Measurements from ENCODE around the gene PIGL.
"Not testable (repeated sequence)": the region's sequence is repeated elsewhere in the genome, so short reads cannot be mapped to it uniquely, and the experiment has no call there.

The PIGL gene

DNA sequence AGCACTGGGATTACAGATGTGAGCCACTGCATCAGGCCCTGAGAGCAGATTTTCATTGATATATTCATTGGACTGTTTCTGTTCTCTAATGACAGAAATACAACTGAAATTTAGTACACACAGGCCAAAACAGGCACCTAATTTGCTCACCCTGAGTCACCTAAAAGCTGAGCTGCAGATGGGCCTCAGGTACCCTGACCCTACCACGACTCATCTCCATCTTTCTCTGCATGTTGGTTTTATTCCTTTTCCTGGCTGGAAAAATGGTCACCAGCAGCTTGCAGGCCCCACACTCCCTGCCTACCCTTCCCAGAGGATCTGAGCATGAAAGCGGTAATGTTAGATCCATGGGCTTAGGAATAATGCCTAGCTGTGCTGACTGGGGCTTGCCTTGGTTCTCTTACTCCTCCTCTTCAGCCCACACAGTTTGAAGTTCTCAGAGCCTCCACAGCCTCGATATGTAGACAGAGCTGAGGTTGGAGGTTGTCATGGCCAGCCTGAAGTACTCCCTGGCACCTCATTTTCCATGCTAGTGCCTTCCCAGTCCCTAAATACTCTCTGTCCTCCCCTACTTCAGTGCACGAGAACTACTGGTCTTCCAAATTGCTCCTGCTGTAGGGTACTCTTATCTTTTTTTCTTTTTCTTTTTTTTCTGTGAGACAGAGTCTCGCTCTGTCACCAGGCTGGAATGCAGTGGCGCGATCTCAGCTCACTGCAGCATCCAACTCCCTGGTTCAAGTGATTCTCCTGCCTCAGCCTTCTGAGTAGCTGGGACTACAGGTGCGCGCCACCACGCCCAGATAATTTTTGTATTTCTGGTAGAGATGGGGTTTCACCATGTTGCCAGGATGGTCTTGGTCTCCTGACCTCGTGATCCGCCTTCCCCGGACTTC lies 85.2 kb downstream of the PIGL start:
- Histone ChIP-seq H3K9ac (ENCODE audit: insufficient read length) (no peak overlapping the region), H3K36me3 (ENCODE audit: insufficient read depth, low read length) (no peaks in the 10 kb centered on the region; the same call in 1 of the 2 replicates), H3K9me3 (ENCODE audit: low read depth, low read length) (no peaks in the 10 kb centered on the region), H3K4me3 (no peak overlapping the region), H3K27ac (no peak overlapping the region)
- no peak for DNase-seq (ENCODE audit: low read depth, low spot score)
- TF ChIP-seq POLR2AphosphoS5 (IDR thresholded peaks at IDR 0.05; ENCODE audit: borderline replicate concordance, low read depth, low read length) (no peak), EZH2 (IDR thresholded peaks at IDR 0.05) (no peak), FOXP2 (optimal IDR thresholded peaks at IDR 0.05; ENCODE audit: control extremely low read depth, extremely low read length, insufficient read depth) (no peak)

GRCh38 chr17:16302856-16303255 lies 85.8 kb downstream of the PIGL start:
- H3K36me3 ChIP-seq (ENCODE audit: insufficient read depth, low read length): no peaks in the 10 kb centered on the region; the same call in 1 of the 2 replicates
- no peak for TF ChIP-seq POLR2AphosphoS5 (IDR thresholded peaks at IDR 0.05; ENCODE audit: borderline replicate concordance, low read depth, low read length)
- no peak for DNase-seq (ENCODE audit: low read depth, low spot score)
- H3K9ac ChIP-seq (ENCODE audit: insufficient read length): no peak overlapping the region
- H3K9me3 ChIP-seq (ENCODE audit: low read depth, low read length): no peaks in the 10 kb centered on the region
- no peak overlapping the region for H3K4me3 ChIP-seq
- H3K27ac ChIP-seq: no peak overlapping the region

GRCh38 chr17:16304830-16305229 lies 87.8 kb downstream of the PIGL start:
- DNase-seq (ENCODE audit: low read depth, low spot score): no peak
- TF ChIP-seq FOXP2 (optimal IDR thresholded peaks at IDR 0.05; ENCODE audit: control extremely low read depth, extremely low read length, insufficient read depth) (no peak), POLR2AphosphoS5 (IDR thresholded peaks at IDR 0.05; ENCODE audit: borderline replicate concordance, low read depth, low read length) (no peak), EZH2 (IDR thresholded peaks at IDR 0.05) (no peak)
- Histone ChIP-seq H3K36me3 (ENCODE audit: insufficient read depth, low read length) (no peaks in the 10 kb centered on the region; the same call in 1 of the 2 replicates), H3K9me3 (ENCODE audit: low read depth, low read length) (no peaks in the 10 kb centered on the region), H3K27ac (no peak overlapping the region), H3K4me3 (no peak overlapping the region), H3K9ac (ENCODE audit: insufficient read length) (no peak overlapping the region)

DNA sequence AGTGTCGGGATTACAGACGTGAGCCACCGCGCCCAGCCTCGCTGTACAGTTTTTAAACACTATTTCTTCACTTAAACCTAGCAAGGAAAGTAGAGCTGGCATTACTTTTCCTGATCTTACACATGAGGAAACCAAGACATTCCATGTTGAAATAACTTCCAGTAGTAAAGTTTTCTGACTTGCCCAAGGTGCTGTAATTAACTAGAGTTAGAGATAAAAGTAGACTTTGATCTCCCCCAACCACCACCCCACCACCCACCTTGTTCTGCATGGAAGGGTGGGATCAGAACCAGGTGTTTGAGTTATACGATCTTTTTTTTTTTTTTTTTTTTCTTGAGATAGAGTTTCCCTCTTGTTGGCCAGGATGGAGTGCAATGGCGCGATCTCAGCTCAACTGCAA lies 89.2 kb downstream of the PIGL start:
- no peak for TF ChIP-seq POLR2AphosphoS5 (IDR thresholded peaks at IDR 0.05; ENCODE audit: borderline replicate concordance, low read depth, low read length)
- TF ChIP-seq FOXP2 (optimal IDR thresholded peaks at IDR 0.05; ENCODE audit: control extremely low read depth, extremely low read length, insufficient read depth): no peak
- no peak for TF ChIP-seq EZH2 (IDR thresholded peaks at IDR 0.05)
- H3K4me3 ChIP-seq: no peak overlapping the region
- DNase-seq (ENCODE audit: low read depth, low spot score): no peak

DNA sequence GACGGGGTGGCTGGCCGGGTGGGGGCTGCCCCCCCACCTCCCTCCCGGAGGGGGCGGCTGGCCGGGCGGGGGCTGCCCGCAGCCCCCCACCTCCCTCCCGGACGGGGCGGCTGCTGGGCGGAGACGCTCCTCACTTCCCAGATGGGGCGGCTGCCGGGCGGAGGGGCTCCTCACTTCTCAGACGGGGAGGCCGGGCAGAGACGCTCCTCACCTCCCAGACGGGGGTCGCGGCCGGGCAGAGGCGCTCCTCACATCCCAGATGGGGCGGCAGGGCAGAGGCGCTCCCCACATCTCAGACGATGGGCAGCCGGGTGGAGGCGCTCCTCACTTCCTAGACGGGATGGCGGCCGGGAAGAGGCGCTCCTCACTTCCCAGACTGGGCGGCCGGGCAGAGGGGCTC lies 95.1 kb downstream of the PIGL start:
- DNase-seq (ENCODE audit: low read depth, low spot score); H3K36me3 ChIP-seq (ENCODE audit: insufficient read depth, low read length); H3K4me3 ChIP-seq; H3K27ac ChIP-seq; H3K9me3 ChIP-seq (ENCODE audit: low read depth, low read length); H3K9ac ChIP-seq (ENCODE audit: insufficient read length): not testable (repeated sequence)

More for the DNA sequence above, 89.2 kb downstream of the PIGL start:
- no peak overlapping the region for H3K9ac ChIP-seq (ENCODE audit: insufficient read length)
- H3K36me3 ChIP-seq (ENCODE audit: insufficient read depth, low read length): no peaks in the 10 kb centered on the region; the same call in 1 of the 2 replicates
- no peak overlapping the region for H3K27ac ChIP-seq
- H3K9me3 ChIP-seq (ENCODE audit: low read depth, low read length): no peaks in the 10 kb centered on the region

DNA sequence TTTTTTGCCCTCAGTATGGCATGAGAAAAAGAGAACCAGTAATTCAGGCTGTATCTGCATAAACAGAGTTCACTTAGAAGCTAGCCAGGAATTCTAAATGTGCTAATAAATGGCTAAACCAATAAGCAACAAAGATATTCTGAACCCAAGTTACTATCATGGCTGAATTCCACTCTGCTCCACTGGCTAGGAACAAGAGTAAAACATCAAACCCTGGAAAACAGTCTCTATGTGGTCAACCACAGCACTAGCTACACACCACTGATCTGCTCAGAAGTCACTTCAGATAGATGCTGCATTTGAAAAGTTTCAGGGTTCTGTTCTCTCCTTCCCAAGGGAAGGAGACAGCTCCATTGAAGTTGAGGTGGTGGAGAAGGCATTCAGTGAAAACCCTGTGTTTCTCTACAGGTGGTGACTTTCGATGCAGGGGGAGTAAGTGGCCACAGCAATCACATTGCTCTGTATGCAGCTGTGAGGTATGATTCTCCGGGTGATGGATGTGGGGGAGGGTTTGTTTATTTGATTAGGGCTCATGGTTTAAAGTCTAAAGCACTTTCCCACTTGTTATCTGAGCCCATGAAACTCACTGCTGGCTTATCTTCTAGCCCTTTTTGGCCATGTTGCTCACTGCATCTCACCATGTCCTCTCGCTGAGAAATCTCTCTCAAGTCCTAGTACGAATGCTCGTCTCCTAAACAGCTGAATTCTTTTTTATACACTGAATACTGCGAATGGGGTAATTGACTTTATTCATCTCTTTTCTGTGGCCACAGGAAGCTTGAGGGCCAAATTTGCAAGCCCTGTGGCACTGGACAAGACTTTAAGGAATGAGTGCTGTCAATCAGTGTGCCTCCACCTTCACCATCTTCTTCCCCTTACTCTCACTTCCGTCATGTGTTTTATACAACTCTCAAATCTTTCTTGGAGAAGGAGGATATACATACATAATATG lies 96.4 kb downstream of the PIGL start:
- H3K9me3 ChIP-seq (ENCODE audit: low read depth, low read length): no peaks in the 10 kb centered on the region
- TF ChIP-seq FOXP2 (optimal IDR thresholded peaks at IDR 0.05; ENCODE audit: control extremely low read depth, extremely low read length, insufficient read depth): no peak
- no peak for TF ChIP-seq EZH2 (IDR thresholded peaks at IDR 0.05)
- no peak for TF ChIP-seq POLR2AphosphoS5 (IDR thresholded peaks at IDR 0.05; ENCODE audit: borderline replicate concordance, low read depth, low read length)
- H3K9ac ChIP-seq (ENCODE audit: insufficient read length): no peak overlapping the region
- H3K36me3 ChIP-seq (ENCODE audit: insufficient read depth, low read length): no peaks in the 10 kb centered on the region
- no peak for DNase-seq (ENCODE audit: low read depth, low spot score)
- H3K4me3 ChIP-seq: no peak overlapping the region
- H3K27ac ChIP-seq: no peak overlapping the region

DNA sequence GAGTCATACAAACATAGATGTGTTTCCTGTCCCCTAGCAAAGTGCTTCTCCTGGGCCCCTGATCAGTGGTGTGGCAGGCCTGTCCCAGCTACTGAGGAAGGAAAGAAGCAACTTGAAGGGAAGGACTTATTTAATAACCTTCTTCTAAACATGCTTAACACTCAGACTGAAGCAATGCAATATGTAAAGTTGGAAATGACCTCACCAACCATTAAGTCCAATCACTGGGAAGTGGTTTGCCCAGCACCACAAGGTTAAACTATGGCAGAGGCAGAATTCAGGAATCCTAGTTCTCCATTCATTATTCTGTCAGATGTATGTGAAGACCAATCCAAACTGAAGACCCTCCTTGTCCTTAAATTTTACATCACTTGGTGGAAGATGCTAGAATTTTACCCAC lies 97.2 kb downstream of the PIGL start:
- H3K9me3 ChIP-seq (ENCODE audit: low read depth, low read length): no peaks in the 10 kb centered on the region
- H3K9ac ChIP-seq (ENCODE audit: insufficient read length): no peak overlapping the region
- DNase-seq (ENCODE audit: low read depth, low spot score): no peak
- no peak overlapping the region for H3K27ac ChIP-seq
- no peak for TF ChIP-seq POLR2AphosphoS5 (IDR thresholded peaks at IDR 0.05; ENCODE audit: borderline replicate concordance, low read depth, low read length)
- TF ChIP-seq FOXP2 (optimal IDR thresholded peaks at IDR 0.05; ENCODE audit: control extremely low read depth, extremely low read length, insufficient read depth): no peak
- TF ChIP-seq EZH2 (IDR thresholded peaks at IDR 0.05): no peak
- H3K36me3 ChIP-seq (ENCODE audit: insufficient read depth, low read length): no peaks in the 10 kb centered on the region
- no peak overlapping the region for H3K4me3 ChIP-seq

GRCh38 chr17:16314859-16315258 lies 97.8 kb downstream of the PIGL start:
- H3K9ac ChIP-seq (ENCODE audit: insufficient read length): no peak overlapping the region
- DNase-seq (ENCODE audit: low read depth, low spot score): no peak

More at GRCh38 chr17:16314859-16315258, 97.8 kb downstream of the PIGL start:
- Histone ChIP-seq H3K4me3 (no peak overlapping the region), H3K36me3 (ENCODE audit: insufficient read depth, low read length) (no peaks in the 10 kb centered on the region), H3K9me3 (ENCODE audit: low read depth, low read length) (no peaks in the 10 kb centered on the region), H3K27ac (no peak overlapping the region)
- TF ChIP-seq EZH2 (IDR thresholded peaks at IDR 0.05) (no peak), POLR2AphosphoS5 (IDR thresholded peaks at IDR 0.05; ENCODE audit: borderline replicate concordance, low read depth, low read length) (no peak), FOXP2 (optimal IDR thresholded peaks at IDR 0.05; ENCODE audit: control extremely low read depth, extremely low read length, insufficient read depth) (no peak)
